HuH-7.5 (cell line): ENCODE measurements around the gene ZBED4.
"Not testable (repeated sequence)": the region's sequence is repeated elsewhere in the genome, so short reads cannot be mapped to it uniquely, and the experiment has no call there.

Experiments
- DNase-seq: peaks from one replicate; pipeline ENCODE4 v3.0.0; 2011; ENCODE audit warnings: low spot score

ZBED4 gene

DNA sequence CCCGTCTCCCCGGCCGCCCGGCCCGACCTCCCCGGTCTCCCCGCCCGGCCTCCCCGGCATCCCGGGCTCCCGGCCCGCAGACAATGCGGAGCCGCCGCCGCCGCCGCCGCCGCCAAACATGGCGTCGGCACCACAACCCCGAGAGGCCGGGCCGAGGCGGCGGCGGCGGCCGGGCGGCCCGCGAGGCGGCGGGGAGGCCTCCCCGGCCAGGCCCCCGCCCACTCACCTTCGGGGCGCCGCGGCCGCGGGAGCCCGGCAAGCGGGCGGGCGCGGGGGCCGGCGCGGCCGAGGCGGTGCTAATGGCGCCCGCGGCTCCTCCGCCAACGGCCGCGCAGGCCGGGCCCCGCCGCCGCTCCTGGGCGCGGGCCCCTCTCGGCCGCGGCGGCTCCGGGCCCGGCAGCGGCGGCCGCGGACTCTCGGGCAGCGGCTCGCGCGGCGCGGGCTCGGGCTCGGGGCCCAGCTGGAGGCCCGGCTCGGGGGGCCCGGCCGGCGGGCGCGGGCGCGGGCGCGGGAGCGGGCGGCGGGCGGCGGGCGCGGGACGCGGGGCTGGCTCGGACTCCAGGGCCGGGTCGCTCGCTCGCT is 26.3 kb upstream of the ZBED4 start:
- DNase-seq = no peak

DNA sequence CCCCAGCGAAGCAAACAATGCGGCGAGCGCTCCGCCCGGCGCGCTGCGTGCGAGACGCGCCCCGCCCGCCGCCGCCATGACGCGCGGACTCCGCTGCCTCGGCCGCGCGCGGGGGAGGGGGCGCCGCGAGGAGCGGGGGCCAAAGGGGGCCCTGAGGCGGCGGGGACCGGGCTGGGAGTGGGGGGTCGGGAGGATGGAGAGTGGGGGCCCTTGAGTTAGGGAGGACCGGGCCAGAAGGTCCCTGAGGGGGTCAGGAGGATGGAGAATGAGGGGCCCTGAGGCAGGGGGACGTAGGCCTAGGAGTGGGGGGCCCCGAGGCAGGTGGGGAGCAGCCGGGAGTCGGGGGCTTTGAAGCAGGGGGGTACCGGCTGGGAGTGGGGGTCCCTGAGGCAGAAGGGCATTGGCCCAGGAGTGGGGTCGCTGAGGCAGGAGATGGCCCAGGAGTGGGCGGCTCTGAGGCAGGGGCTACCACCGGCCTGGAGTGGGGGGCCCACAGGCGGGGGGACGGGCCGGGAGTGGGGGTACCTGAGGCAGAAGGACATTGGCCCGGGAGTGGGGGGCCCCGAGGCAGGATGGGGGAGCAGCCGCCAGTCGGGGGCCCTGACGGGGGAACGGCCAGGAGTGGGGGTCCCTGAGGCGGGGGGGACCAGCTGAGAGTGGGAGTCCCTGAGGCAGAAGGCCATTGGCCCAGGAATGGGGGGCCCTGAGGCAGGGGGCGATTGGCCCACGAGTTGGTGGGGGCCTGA is 25.6 kb upstream of the ZBED4 start, which contains the start of gene BRD1:
Gene BRD1 (minus strand): TSS at position 21 of the 746 bp plus-strand sequence. CDS start 3,556 bp downstream, outside the sequence.
- DNase-seq = peak; percentile 71

- DNase-seq = no peak
Measured at GRCh38 chr22:49828599-49828965, 25.1 kb upstream of the ZBED4 start.

DNA sequence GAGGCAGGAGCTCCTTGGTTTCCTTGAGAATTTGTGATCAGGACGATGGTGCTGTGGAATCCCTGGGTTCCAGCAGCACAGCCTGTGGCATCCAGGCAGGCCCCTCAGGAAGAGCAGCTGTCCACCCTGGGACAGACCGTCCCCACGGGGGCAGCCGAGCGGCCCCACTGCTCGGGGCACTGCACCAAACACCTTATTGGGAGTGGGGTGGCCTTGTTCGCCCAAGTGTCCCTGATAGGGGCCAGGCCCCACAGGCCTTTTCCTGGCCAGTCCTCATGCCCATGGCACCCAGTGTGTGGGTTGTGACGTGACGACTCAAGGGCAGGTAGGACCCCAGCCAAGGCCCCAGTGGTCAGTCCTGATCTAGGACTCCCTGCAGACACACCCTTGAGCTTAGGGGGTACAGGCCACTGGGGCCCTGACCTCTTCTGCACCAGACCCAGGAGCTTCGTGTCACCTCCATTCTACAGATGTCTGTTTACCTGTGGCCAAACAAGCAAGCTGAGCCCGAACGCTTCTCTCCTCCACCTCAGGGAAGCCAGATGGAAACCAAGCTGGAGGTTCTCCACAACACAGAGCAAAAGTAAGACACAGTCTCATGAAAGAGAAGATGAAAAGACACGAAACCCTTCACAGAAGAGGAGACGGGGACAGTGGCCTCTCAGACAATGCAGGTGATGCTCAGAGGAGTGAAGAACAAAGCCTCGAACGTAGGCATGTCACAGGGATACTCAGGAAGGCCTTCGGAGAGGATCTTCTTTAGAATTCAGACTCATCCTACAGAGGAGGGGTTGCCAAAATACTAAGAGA is 24.4 kb upstream of the ZBED4 start:
- DNase-seq = no peak

- DNase-seq = no peak
Measured at GRCh38 chr22:49833340-49834007, 20.2 kb upstream of the ZBED4 start.

GRCh38 chr22:49838771-49839717 is 14.6 kb upstream of the ZBED4 start:
- peak; percentile 85 for DNase-seq

DNA sequence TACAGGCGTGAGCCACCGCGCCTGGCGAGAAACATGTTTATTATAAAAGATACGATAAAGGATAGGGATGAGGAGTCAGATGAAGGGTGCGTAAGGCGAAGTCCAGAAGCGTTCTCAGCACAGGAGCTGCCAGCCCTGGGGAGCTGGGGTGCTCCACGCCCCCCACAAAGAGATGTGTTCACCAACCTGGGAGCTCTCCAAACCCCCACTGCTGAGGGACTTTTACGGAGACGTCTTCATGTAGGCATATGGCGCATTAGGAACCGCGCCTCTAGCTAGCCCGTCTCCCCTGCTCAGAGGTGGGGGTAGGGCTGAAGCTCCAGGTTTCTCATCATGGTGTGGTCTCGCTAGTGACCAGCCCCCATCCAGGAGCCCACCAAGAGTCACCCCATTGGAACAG is 8.4 kb upstream of the ZBED4 start:
- DNase-seq = no peak

- DNase-seq = no peak
Measured at GRCh38 chr22:49845666-49846459, 7.8 kb upstream of the ZBED4 start.

DNA sequence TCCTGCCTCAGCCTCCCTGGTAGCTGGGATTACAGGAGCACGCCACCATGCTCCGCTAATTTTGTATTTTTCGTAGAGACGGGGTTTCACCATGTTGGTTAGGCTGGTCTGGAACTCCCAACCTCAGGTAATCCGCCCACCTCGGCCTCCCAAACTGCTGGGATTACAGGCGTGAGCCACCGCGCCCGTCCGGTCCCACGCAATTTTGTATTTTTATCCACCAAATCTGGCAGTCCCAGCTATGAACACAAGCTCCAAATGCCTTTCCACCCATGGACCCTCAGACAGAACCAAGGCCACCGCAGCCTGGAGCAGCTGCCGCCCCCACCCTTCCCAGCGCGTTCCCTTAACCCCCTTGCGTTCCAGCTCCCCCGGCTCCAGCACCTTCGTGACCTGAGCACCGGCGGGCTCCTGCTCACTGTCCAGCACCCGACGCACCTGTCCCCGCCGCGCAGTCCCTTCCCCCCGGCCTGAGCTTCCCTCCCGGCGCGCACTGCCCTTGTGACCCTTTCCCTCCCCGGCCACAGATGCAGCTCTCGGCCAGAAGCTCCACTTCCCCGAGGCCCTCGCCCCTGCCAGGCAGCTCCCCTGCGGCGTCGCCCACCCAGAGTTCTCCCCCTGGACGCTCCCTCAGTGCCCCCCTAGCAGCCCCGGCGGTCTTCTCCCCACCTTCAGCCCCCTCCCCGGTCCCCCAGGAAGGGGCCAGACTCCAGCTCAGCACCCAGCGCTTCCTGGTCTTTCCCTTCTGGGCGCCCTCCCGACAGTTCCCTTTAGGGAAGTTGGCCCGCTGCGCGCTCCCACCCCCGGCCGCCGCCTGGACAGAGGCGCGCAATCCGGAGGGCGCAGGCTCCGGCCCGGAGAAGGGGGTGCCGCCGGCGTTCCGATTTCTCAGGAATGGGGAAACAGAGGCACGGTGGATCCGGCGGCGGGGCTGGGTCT is 5.6 kb upstream of the ZBED4 start:
- peak; percentile 79 for DNase-seq

- DNase-seq = peak; percentile 49
Measured at GRCh38 chr22:49848690-49849160, 4.9 kb upstream of the ZBED4 start.

- no peak for DNase-seq
Measured at GRCh38 chr22:49849161-49850020, 4.3 kb upstream of the ZBED4 start.

- no peak for DNase-seq
Measured at GRCh38 chr22:49850021-49850911, 3.4 kb upstream of the ZBED4 start.

- DNase-seq = no peak
Measured at GRCh38 chr22:49850959-49851802, 2.5 kb upstream of the ZBED4 start.

DNA sequence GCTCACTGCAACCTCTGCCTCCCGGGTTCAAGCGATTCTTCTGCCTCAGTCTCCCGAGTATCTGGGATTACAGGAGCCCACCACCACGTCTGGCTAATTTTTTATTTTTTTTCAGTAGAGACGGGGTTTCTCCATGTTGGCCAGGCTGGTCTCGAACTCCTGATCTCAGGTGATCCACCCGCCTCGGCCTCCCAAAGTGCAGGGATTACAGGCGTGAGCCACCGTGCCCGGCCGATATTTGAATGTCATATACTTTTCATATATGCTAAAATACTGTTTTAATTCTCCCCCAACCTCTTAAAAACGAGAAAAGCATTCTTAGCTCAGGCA is 1.1 kb upstream of the ZBED4 start:
- DNase-seq = not testable (repeated sequence)

- DNase-seq = peak; percentile 64
Measured at GRCh38 chr22:49853981-49854831, 562 bp downstream of the ZBED4 start.
